Endothelial cell of umbilical vein (primary cell): ENCODE measurements around the gene PFKFB1. TPM values are rescaled to one million over a fixed set of nuclear protein-coding genes. Genes with fewer than 3 reads are reported as not detected.

Experiments used
- BruUV-seq: library from RNA; stranded (reverse); fragments of 400-500 nt; replicated peaks from 2 replicates; lab custom pipeline; 2021; lab: Mats Ljungman, UMichigan
- CTCF ChIA-PET: fragments of 300-600, 350-600 bp; sonication (Branson Sonifier 250); formaldehyde crosslinking; loops from one replicate; lab custom pipeline; 2021; ENCODE audit warnings: antibody characterized with exemption, inconsistent platforms; lab: Charles Lee
- POLR2A ChIA-PET: fragments of 300-600, 350-600 bp; sonication (Branson Sonifier 250); formaldehyde crosslinking; loops from one replicate; lab custom pipeline; 2021; ENCODE audit warnings: antibody characterized with exemption, inconsistent platforms; lab: Charles Lee
- DNase-seq: peaks from one replicate; pipeline ENCODE4 v3.0.0-alpha.2; 2011; ENCODE audit warnings: low read depth, low spot score
- FAIRE-seq: peaks from 2 replicates; lab custom pipeline; 2011; peaks lifted over from hg19 to GRCh38; lab: Jason Lieb, UNC
- H2AFZ ChIP-seq: 2 replicates; pipeline ENCODE4 v1.6.0; 2012; ENCODE audit warnings: low read depth, low read length, control low read depth, inconsistent platforms
- H3K27ac ChIP-seq: 2 replicates; pipeline ENCODE4 v1.5.1; 2011; ENCODE audit warnings: low read depth, mild to moderate bottlenecking, control low read depth, low read length, moderate library complexity; ENCODE audit not compliant: insufficient read depth
- H3K27me3 ChIP-seq, 2 experiments: 2 replicates each; pipeline versions ENCODE4 v1.6.0 to v1.6.1; 2011; ENCODE audit warnings: low read length in 2 of 2, mixed read lengths in 1 of 2; ENCODE audit not compliant: control insufficient read depth in 2 of 2, insufficient read depth in 2 of 2
- H3K36me3 ChIP-seq, 2 experiments: 2 replicates in 1 of 2; 3 replicates in 1 of 2; pipeline ENCODE4 v1.5.1; 2011; ENCODE audit warnings: low read length in 2 of 2, mild to moderate bottlenecking in 1 of 2, moderate library complexity in 1 of 2; ENCODE audit not compliant: control insufficient read depth in 2 of 2, insufficient read depth in 2 of 2; ENCODE audit errors: extremely low read depth in 1 of 2
- H3K4me1 ChIP-seq: 3 replicates; pipeline ENCODE4 v1.5.1; 2011; ENCODE audit warnings: mild to moderate bottlenecking, low read length; ENCODE audit not compliant: control insufficient read depth, insufficient read depth; ENCODE audit errors: extremely low read depth
- H3K4me2 ChIP-seq: 2 replicates; pipeline ENCODE4 v1.6.1; 2011; ENCODE audit warnings: low read length, control low read depth, mixed read lengths; ENCODE audit not compliant: insufficient read depth
- H3K4me3 ChIP-seq, 3 experiments: fragments of 200-600 bp in 1 of 3; sonication (generic), shearing (Covaris generic) in 1 of 3; replicated peaks in 1 of 3; 2 replicates each; pipeline ENCODE4 v1.5.1; 2011 to 2016; ENCODE audit warnings: control low read depth in 3 of 3, low read length in 3 of 3, mild to moderate bottlenecking in 2 of 3, inconsistent platforms in 1 of 3, low read depth in 1 of 3, moderate library complexity in 1 of 3; ENCODE audit not compliant: insufficient read depth in 1 of 3
- H3K79me2 ChIP-seq: 2 replicates; pipeline ENCODE4 v1.6.0; 2012; ENCODE audit warnings: low read length, inconsistent platforms; ENCODE audit not compliant: control insufficient read depth, insufficient read depth
- H3K9ac ChIP-seq: replicated peaks from 2 replicates; pipeline ENCODE3; 2011; ENCODE audit warnings: low read length, control low read depth; ENCODE audit not compliant: insufficient read depth; ENCODE audit errors: extremely low read depth
- H3K9me1 ChIP-seq: replicated peaks from 3 replicates; pipeline ENCODE4 v1.6.0; 2011; ENCODE audit warnings: mild to moderate bottlenecking, low read length; ENCODE audit not compliant: control insufficient read depth, insufficient read depth; ENCODE audit errors: extremely low read depth
- H3K9me3 ChIP-seq: replicated peaks from 2 replicates; pipeline ENCODE4 v1.5.1; 2012; ENCODE audit warnings: low read length, inconsistent platforms; ENCODE audit not compliant: control insufficient read depth, insufficient read depth
- H4K20me1 ChIP-seq: replicated peaks from 2 replicates; pipeline ENCODE3; 2011; ENCODE audit warnings: mild to moderate bottlenecking, low read length; ENCODE audit not compliant: control insufficient read depth, insufficient read depth; ENCODE audit errors: extremely low read depth
- EZH2 ChIP-seq: IDR thresholded peaks from 2 replicates; pipeline ENCODE4 v1.6.1; 2012; ENCODE audit warnings: borderline replicate concordance, low read depth, mild to moderate bottlenecking, moderate library complexity, low read length, inconsistent platforms; ENCODE audit not compliant: severe bottlenecking
- FOS ChIP-seq: IDR thresholded peaks from 2 replicates; pipeline ENCODE4 v1.6.1; 2011; ENCODE audit warnings: mild to moderate bottlenecking, low read length, moderate library complexity, borderline replicate concordance; ENCODE audit not compliant: insufficient read depth
- JUN ChIP-seq: IDR thresholded peaks from 2 replicates; pipeline ENCODE4 v1.6.1; 2011; ENCODE audit warnings: borderline replicate concordance, low read depth; ENCODE audit not compliant: insufficient read length, insufficient read depth
- POLR2A ChIP-seq: IDR thresholded peaks from 2 replicates; pipeline ENCODE4 v1.6.1; 2012; ENCODE audit warnings: low read depth, mild to moderate bottlenecking, control low read depth, low read length
- POLR2AphosphoS5 ChIP-seq: IDR thresholded peaks from 2 replicates; pipeline ENCODE4 v1.6.1; 2012; ENCODE audit warnings: low read depth, mild to moderate bottlenecking, control low read depth, low read length, moderate library complexity; ENCODE audit not compliant: insufficient read depth
- dilution Hi-C: fragments of 300-500 bp; cut with MboI; formaldehyde crosslinking; loops from one replicate; pipeline ENCODE4 v1.15.0; 2019; ENCODE audit warnings: low sequenced_read_pairs; ENCODE audit not compliant: extremely low pct_ligation_motif_present
- intact Hi-C: fragments of 100-400 bp; cut with micrococcal nuclease; formaldehyde crosslinking; loops from one replicate; pipeline ENCODE4 v1.10.0; 2022
- polyA plus RNA-seq, 4 experiments: library from polyadenylated mRNA; depleted of rRNA in 3 of 4; stranded (reverse) in 3 of 4; unstranded in 1 of 4; fragments of >200 nt; gene quantifications; 2 replicates each; pipeline versions ENCODE4 v1.2.1 to v1.2.3, GENCODE V29; 2011 to 2012; ENCODE audit warnings: missing spikeins in 1 of 4
- total RNA-seq: library from RNA; stranded (reverse); gene quantifications from 2 replicates; pipeline ENCODE4 v1.2.3, GENCODE V29; 2021
- TF ChIP-seq, protein P1 (sequence below), 2 donors: IDR thresholded peaks; 1 replicate in 1 of 2; 2 replicates in 1 of 2; pipeline ENCODE4 v1.5.1; 2011; ENCODE audit warnings: low read length in 2 of 2, mild to moderate bottlenecking in 2 of 2, moderate library complexity in 2 of 2, control low read depth in 1 of 2, inconsistent platforms in 1 of 2, low read depth in 1 of 2; ENCODE audit not compliant: insufficient read depth in 1 of 2; ENCODE audit errors: extremely low read depth in 1 of 2
- TF ChIP-seq, protein P2 (sequence below): IDR thresholded peaks from 2 replicates; pipeline ENCODE4 v1.6.1; 2011; ENCODE audit not compliant: insufficient read depth, insufficient read length

PFKFB1 gene
- total and polyA plus RNA-seq, 2 donors (not counting 3 experiments of a cell fraction or from before 2014, with no cell fraction given), result 0.18 to 0.20 TPM

DNA sequence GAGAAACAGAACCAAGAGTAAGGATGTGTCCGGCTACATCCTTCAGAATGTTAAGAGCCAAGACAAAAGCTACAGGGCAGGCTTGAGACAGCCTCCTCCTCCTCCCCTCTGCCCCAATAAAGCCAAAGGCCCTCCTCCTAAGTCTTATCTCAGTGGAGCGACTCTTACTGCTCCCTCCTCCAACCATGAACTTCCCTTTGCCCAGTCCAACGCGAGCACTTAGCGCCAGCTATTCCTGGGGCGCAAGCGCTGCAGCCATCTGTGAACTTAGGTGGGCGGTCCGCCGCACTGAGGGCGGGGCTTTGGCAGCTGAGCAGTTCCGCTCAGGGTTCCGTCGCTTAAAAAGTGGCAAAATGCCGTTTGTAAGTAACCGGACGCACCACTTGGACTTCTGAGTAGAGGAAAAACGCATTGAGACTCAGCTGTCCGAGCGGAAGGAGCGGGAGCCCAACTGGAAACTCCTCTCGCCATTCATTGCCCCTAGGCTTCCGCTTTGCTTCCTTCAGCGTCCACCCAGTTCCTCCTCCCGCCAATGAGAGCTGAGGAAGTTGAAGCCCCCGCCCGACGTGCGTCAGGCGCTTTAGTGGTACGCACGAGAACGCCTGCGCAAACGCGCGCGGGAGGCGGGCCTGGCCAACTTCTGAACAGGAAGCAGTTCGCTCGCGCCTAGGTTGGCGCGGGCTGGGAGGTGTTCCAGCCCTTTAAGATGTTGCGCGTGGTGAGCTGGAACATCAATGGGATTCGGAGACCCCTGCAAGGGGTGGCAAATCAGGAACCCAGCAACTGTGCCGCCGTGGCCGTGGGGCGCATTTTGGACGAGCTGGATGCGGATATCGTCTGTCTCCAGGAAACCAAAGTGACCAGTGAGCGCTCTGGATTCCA is 6.0 kb upstream of the PFKFB1 start, which contains the start of gene APEX2:
Gene APEX2, plus strand, starts transcription at position 647 of the 882 bp plus-strand sequence. Its CDS starts 60 bp downstream, at position 707.
- ChIA-PET CTCF (interaction anchor here (1.2 to 1.8 kb wide), 5 partner anchors 9 to 360 kb away, joined by 3 to 11 read pairs (median 7); no protein-coding TSS in a partner anchor), POLR2A (interaction anchor here (1.5 to 1.8 kb wide), 3 partner anchors 9 to 360 kb away, joined by 5 to 15 read pairs (median 6); no protein-coding TSS in a partner anchor)
- Histone ChIP-seq H2AFZ (peak within 1 kb of the TSS; percentile 77), H3K9ac (peak within 1 kb of the TSS; percentile 89), H4K20me1 (no peaks in the 10 kb centered on the region), H3K9me3 (no peaks in the 10 kb centered on the region), H3K4me2 (peak within 1 kb of the TSS; percentile 85), H3K9me1 (no peaks in the 10 kb centered on the region), H3K27me3 (no peaks in the 10 kb centered on the region), H3K4me1 (peaks cover 26% of the 10 kb centered on the region), H3K79me2 (peaks cover 19% of the 10 kb centered on the region), H3K36me3 (peaks cover 3 to 4% of the 10 kb centered on the region in 2 experiments), H3K27ac (peak within 1 kb of the TSS; percentile 90), H3K4me3 (peak within 1 kb of the TSS; percentile 57 to 93 (median 74))
- TSS peak; percentile 76 for BruUV-seq
- intact Hi-C loops, result loop anchor here (1.0 to 5.0 kb wide), 3 partner anchors 161 to 361 kb away; partner anchors contain the start of gene MAGED2
- peak; percentile 92 for DNase-seq
- TF ChIP-seq EZH2 (no peak), POLR2AphosphoS5 (peak; percentile 58), POLR2A (peak; percentile 72)
- FAIRE-seq, result peak; percentile 100
- dilution Hi-C loops, result no loop called here

DNA sequence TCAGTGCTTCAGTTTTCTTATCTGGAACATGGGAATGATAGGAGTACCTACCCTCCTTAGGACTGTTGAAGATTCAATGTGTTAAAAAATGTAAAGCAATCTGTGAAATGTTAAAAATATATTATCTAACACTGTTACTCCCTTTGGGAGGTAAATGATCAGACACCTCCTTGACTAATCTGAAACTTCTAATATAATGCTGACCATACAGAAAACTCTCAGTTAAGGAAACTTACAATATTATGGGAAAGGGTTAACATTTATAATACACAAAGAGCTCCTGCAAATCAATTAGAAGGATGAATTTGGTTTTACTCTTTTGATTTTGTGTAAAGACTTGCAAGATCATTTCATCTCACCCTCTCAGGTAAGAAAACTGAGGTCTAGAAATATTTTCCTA is 1.6 kb upstream of the PFKFB1 start:
- Histone ChIP-seq H3K27ac (no peak overlapping the region), H2AFZ (no peak overlapping the region), H3K27me3 (no peaks in the 10 kb centered on the region), H3K4me2 (no peak overlapping the region), H3K79me2 (peaks cover 3% of the 10 kb centered on the region), H3K4me3 (no peak overlapping the region), H3K9me3 (no peaks in the 10 kb centered on the region), H3K4me1 (no peaks in the 10 kb centered on the region), H4K20me1 (no peaks in the 10 kb centered on the region), H3K9me1 (no peaks in the 10 kb centered on the region), H3K9ac (no peak overlapping the region), H3K36me3 (no peaks in the 10 kb centered on the region)
- ChIA-PET CTCF (interaction anchor here (0.9 kb wide), 1 partner anchor 104 kb away, joined by 3 read pairs; no protein-coding TSS in a partner anchor), POLR2A (no interaction called here)
- dilution Hi-C loops (no loop called here), intact Hi-C loops (no loop called here)
- TF ChIP-seq, protein P1, sequence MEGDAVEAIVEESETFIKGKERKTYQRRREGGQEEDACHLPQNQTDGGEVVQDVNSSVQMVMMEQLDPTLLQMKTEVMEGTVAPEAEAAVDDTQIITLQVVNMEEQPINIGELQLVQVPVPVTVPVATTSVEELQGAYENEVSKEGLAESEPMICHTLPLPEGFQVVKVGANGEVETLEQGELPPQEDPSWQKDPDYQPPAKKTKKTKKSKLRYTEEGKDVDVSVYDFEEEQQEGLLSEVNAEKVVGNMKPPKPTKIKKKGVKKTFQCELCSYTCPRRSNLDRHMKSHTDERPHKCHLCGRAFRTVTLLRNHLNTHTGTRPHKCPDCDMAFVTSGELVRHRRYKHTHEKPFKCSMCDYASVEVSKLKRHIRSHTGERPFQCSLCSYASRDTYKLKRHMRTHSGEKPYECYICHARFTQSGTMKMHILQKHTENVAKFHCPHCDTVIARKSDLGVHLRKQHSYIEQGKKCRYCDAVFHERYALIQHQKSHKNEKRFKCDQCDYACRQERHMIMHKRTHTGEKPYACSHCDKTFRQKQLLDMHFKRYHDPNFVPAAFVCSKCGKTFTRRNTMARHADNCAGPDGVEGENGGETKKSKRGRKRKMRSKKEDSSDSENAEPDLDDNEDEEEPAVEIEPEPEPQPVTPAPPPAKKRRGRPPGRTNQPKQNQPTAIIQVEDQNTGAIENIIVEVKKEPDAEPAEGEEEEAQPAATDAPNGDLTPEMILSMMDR (IDR thresholded peaks at IDR 0.05; ENCODE audit: extremely low read depth in 1 of 2, insufficient read depth in 1 of 2, low read depth in 1 of 2, low read length in 2 of 2), result no peak
- TF ChIP-seq, protein P2, sequence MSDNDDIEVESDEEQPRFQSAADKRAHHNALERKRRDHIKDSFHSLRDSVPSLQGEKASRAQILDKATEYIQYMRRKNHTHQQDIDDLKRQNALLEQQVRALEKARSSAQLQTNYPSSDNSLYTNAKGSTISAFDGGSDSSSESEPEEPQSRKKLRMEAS, result no peak
- TF ChIP-seq EZH2 (no peak), FOS (no peak), POLR2A (no peak), JUN (no peak)
- no peak for DNase-seq
- FAIRE-seq, result no peak
- no TSS peak for BruUV-seq
